ENCODE measurements around the gene TIAM1.
"Not testable (repeated sequence)": the region's sequence is repeated elsewhere in the genome, so short reads cannot be mapped to it uniquely, and the experiment has no call there.

Gene TIAM1

GRCh38 chr21:31228723-31229122 lies 115.3 kb downstream of the TIAM1 start:
- not testable (repeated sequence) for H3K27me3 Mint-ChIP-seq (ENCODE audit: low read depth); H3K9me3 Mint-ChIP-seq; DNase-seq (ENCODE audit: low spot score); H3K27ac Mint-ChIP-seq; H3K36me3 Mint-ChIP-seq (ENCODE audit: low read depth); H3K4me3 Mint-ChIP-seq; H3K4me1 Mint-ChIP-seq (ENCODE audit: low read depth)

DNA sequence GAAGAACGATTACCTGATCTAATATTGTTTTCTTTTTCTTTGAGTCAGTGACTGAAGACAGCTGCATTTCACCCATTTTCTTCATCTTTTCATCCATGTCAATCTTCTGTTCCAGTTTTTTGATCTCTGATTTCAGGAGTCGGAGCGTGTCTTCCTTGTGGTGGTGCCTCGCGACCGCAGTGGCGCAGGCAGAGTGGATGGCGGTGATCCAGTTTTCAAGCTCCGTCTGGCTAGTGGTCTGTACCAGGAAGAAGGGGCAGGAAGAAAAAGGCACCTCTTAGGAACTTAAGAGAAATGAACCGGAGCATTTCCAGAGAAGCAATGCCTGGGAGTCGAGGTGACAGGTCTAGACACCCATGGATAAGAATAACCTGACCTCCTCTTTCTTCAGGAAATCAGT lies 118.3 kb downstream of the TIAM1 start:
- no peaks in the 10 kb centered on the region for H3K27me3 Mint-ChIP-seq (ENCODE audit: low read depth)
- no peaks in the 10 kb centered on the region for H3K36me3 Mint-ChIP-seq (ENCODE audit: low read depth)
- DNase-seq (ENCODE audit: low spot score), result no peak
- H3K4me3 Mint-ChIP-seq, result no peak overlapping the region
- no peak overlapping the region for H3K27ac Mint-ChIP-seq
- H3K4me1 Mint-ChIP-seq (ENCODE audit: low read depth), result no peaks in the 10 kb centered on the region
- no peaks in the 10 kb centered on the region for H3K9me3 Mint-ChIP-seq

DNA sequence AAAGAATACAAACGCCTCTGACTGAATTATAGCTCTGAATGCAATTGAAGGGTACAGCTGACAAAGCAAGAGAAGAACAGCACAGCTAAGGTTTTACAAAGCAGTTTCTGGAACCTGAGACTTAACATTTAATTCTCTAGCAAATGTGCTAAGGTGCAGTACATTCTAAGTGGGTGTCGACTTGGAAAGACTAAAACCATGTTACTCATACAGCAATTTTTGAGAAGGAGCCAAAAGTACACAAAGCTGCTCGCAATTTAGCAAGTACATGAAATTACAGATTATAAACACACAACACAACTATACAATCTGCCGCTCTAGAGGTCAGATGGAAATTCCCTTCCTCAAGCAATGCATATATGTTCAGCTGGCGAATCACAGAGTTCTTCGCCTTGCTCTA lies 121.9 kb downstream of the TIAM1 start:
- Mint-ChIP-seq H3K4me3 (no peak overlapping the region), H3K27me3 (ENCODE audit: low read depth) (no peaks in the 10 kb centered on the region), H3K36me3 (ENCODE audit: low read depth) (no peaks in the 10 kb centered on the region), H3K27ac (no peak overlapping the region), H3K4me1 (ENCODE audit: low read depth) (peaks cover 4% of the 10 kb centered on the region), H3K9me3 (no peaks in the 10 kb centered on the region)
- no peak for DNase-seq (ENCODE audit: low spot score)

DNA sequence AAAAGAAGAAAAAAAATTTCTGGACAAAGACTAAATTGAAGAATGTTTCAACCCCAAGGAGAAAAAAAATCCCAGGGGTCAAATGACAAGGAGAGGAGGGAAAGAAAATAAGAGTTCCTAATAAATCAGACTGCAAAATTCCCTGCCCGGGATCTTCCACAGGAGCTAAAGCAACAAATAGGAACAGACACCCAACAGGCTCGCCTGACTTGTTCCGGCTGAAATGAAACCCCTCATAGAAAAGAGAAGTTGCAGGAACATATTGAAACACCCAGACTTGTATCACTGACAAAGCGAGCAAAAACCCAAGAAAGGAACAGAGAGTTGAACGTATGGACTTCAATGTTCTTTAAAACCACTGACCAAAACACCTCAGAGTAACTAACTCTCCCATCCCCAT lies 123.0 kb downstream of the TIAM1 start:
- H3K36me3 Mint-ChIP-seq (ENCODE audit: low read depth), result no peaks in the 10 kb centered on the region
- DNase-seq (ENCODE audit: low spot score), result no peak
- H3K27me3 Mint-ChIP-seq (ENCODE audit: low read depth), result no peaks in the 10 kb centered on the region
- peaks cover 4% of the 10 kb centered on the region for H3K4me1 Mint-ChIP-seq (ENCODE audit: low read depth)
- H3K4me3 Mint-ChIP-seq, result no peak overlapping the region
- H3K27ac Mint-ChIP-seq, result no peak overlapping the region
- no peaks in the 10 kb centered on the region for H3K9me3 Mint-ChIP-seq

DNA sequence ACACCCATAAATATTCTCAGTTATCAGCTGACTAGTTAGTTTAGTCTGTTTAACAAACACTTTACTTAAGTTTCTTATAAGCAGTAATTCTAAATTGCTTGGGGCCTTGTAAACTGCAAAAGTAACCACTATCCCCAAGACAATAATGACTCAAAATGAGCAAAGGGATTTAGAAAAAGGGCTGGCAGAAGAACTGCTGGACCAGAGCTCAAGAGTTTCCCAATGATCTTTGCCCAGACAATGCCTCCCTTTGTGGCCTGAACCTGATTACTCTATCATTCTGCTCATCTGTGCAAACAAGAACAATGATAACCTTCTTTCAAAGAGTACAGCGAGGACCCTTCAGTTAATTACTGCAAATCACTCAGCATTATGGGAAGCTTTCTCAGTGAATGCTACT lies 123.5 kb downstream of the TIAM1 start:
- H3K9me3 Mint-ChIP-seq, result no peaks in the 10 kb centered on the region
- H3K27me3 Mint-ChIP-seq (ENCODE audit: low read depth), result no peaks in the 10 kb centered on the region
- H3K36me3 Mint-ChIP-seq (ENCODE audit: low read depth), result no peaks in the 10 kb centered on the region
- no peak for DNase-seq (ENCODE audit: low spot score)
- peaks cover 4% of the 10 kb centered on the region for H3K4me1 Mint-ChIP-seq (ENCODE audit: low read depth)
- H3K27ac Mint-ChIP-seq, result no peak overlapping the region
- no peak overlapping the region for H3K4me3 Mint-ChIP-seq

GRCh38 chr21:31218830-31219608 lies 125.0 kb downstream of the TIAM1 start:
- H3K4me3 Mint-ChIP-seq, result no peak overlapping the region
- H3K36me3 Mint-ChIP-seq (ENCODE audit: low read depth), result no peaks in the 10 kb centered on the region
- H3K27ac Mint-ChIP-seq, result no peak overlapping the region
- H3K9me3 Mint-ChIP-seq, result no peaks in the 10 kb centered on the region
- DNase-seq (ENCODE audit: low spot score), result no peak
- no peaks in the 10 kb centered on the region for H3K27me3 Mint-ChIP-seq (ENCODE audit: low read depth)
- peaks cover 4% of the 10 kb centered on the region for H3K4me1 Mint-ChIP-seq (ENCODE audit: low read depth)

DNA sequence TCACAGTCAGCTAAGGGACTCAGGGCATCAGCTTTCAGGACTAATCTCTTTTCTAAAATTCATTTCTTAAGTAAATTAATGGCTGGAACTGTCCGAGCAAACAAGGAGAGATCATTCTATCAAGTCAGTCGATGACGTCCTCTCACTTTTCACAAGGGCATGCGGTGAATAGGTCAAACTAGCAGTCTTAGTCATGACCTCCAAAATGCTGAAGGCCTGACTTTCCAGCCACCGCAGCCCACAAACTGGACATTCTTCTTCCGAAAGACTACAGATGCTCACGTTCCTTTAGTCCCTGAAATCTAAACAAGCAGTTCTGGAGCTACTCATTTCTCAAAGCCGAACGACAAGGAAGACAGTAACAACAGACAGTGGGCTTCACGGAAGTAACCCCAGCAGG lies 127.9 kb downstream of the TIAM1 start:
- no peak overlapping the region for H3K4me3 Mint-ChIP-seq
- no peak for DNase-seq (ENCODE audit: low spot score)
- H3K4me1 Mint-ChIP-seq (ENCODE audit: low read depth), result peaks cover 4% of the 10 kb centered on the region
- H3K27ac Mint-ChIP-seq, result no peak overlapping the region
- H3K9me3 Mint-ChIP-seq, result no peaks in the 10 kb centered on the region
- H3K27me3 Mint-ChIP-seq (ENCODE audit: low read depth), result no peaks in the 10 kb centered on the region
- no peaks in the 10 kb centered on the region for H3K36me3 Mint-ChIP-seq (ENCODE audit: low read depth)

- Mint-ChIP-seq H3K36me3 (ENCODE audit: low read depth) (no peaks in the 10 kb centered on the region), H3K27ac (no peak overlapping the region), H3K9me3 (no peaks in the 10 kb centered on the region), H3K27me3 (ENCODE audit: low read depth) (no peaks in the 10 kb centered on the region), H3K4me1 (ENCODE audit: low read depth) (no peaks in the 10 kb centered on the region), H3K4me3 (no peak overlapping the region)
- DNase-seq (ENCODE audit: low spot score), result no peak
Measured at GRCh38 chr21:31213787-31214186, 130.3 kb downstream of the TIAM1 start.

GRCh38 chr21:31211836-31212235 lies 132.2 kb downstream of the TIAM1 start:
- Mint-ChIP-seq H3K4me1 (ENCODE audit: low read depth) (no peaks in the 10 kb centered on the region), H3K4me3 (no peak overlapping the region), H3K27me3 (ENCODE audit: low read depth) (no peaks in the 10 kb centered on the region), H3K27ac (no peak overlapping the region), H3K36me3 (ENCODE audit: low read depth) (no peaks in the 10 kb centered on the region), H3K9me3 (no peaks in the 10 kb centered on the region)
- no peak for DNase-seq (ENCODE audit: low spot score)

GRCh38 chr21:31205412-31205811 lies 138.6 kb downstream of the TIAM1 start:
- H3K27ac Mint-ChIP-seq, result no peak overlapping the region
- H3K27me3 Mint-ChIP-seq (ENCODE audit: low read depth), result peaks cover 4% of the 10 kb centered on the region
- no peak for DNase-seq (ENCODE audit: low spot score)
- H3K4me1 Mint-ChIP-seq (ENCODE audit: low read depth), result peaks cover 4% of the 10 kb centered on the region
- H3K4me3 Mint-ChIP-seq, result no peak overlapping the region
- H3K9me3 Mint-ChIP-seq, result no peaks in the 10 kb centered on the region
- no peaks in the 10 kb centered on the region for H3K36me3 Mint-ChIP-seq (ENCODE audit: low read depth)

GRCh38 chr21:31204801-31205200 lies 139.3 kb downstream of the TIAM1 start:
- no peak overlapping the region for H3K27ac Mint-ChIP-seq
- H3K4me1 Mint-ChIP-seq (ENCODE audit: low read depth), result peaks cover 4% of the 10 kb centered on the region
- no peaks in the 10 kb centered on the region for H3K36me3 Mint-ChIP-seq (ENCODE audit: low read depth)
- no peak for DNase-seq (ENCODE audit: low spot score)
- no peaks in the 10 kb centered on the region for H3K9me3 Mint-ChIP-seq
- no peak overlapping the region for H3K4me3 Mint-ChIP-seq
- peaks cover 4% of the 10 kb centered on the region for H3K27me3 Mint-ChIP-seq (ENCODE audit: low read depth)

DNA sequence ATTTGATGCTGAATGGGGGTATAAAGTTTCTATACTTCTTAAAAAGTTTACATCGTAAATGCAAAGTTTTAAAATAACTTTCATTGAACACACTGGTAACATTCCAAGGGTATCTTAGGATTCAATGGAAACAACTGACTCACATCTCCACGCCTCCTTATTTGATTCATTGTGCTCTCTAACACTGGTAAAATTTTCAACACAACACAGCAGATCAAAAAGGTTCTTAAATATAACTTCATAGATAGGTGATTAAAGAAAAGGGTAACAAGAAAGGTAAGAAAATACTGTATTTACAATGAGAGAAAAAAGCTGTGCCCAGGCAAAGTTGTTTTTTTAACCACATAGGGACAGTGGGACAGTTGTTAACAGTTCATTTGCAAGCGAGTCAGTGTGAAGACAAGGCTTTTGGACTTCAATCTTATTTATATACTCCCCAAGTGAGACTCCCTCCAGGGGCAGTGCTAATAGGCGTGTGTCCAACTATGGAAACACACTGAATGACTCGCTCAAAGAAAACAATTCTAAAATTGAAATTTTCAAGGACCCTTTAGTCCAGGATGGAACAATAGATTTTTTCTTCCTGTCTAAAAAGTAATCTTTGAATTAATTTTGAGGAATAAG lies 140.5 kb downstream of the TIAM1 start:
- Mint-ChIP-seq H3K4me1 (ENCODE audit: low read depth) (peaks cover 9% of the 10 kb centered on the region), H3K27ac (no peak overlapping the region), H3K36me3 (ENCODE audit: low read depth) (no peaks in the 10 kb centered on the region)

GRCh38 chr21:31201548-31201947 lies 142.5 kb downstream of the TIAM1 start:
- Mint-ChIP-seq H3K27me3 (ENCODE audit: low read depth) (peaks cover 4% of the 10 kb centered on the region), H3K9me3 (no peaks in the 10 kb centered on the region), H3K27ac (no peak overlapping the region), H3K36me3 (ENCODE audit: low read depth) (peaks cover 1% of the 10 kb centered on the region), H3K4me1 (ENCODE audit: low read depth) (peaks cover 21% of the 10 kb centered on the region), H3K4me3 (no peak overlapping the region)
- no peak for DNase-seq (ENCODE audit: low spot score)

More for the DNA sequence above, 140.5 kb downstream of the TIAM1 start:
- Mint-ChIP-seq H3K4me3 (no peak overlapping the region), H3K9me3 (no peaks in the 10 kb centered on the region), H3K27me3 (ENCODE audit: low read depth) (peaks cover 4% of the 10 kb centered on the region)
- DNase-seq (ENCODE audit: low spot score), result no peak

- DNase-seq (ENCODE audit: low spot score), result no peak
- Mint-ChIP-seq H3K27me3 (ENCODE audit: low read depth) (peaks cover 4% of the 10 kb centered on the region), H3K4me3 (no peak overlapping the region), H3K4me1 (ENCODE audit: low read depth) (peaks cover 21% of the 10 kb centered on the region), H3K36me3 (ENCODE audit: low read depth) (peaks cover 2% of the 10 kb centered on the region), H3K27ac (no peak overlapping the region), H3K9me3 (no peaks in the 10 kb centered on the region)
Measured at GRCh38 chr21:31201144-31201543, 142.9 kb downstream of the TIAM1 start.

DNA sequence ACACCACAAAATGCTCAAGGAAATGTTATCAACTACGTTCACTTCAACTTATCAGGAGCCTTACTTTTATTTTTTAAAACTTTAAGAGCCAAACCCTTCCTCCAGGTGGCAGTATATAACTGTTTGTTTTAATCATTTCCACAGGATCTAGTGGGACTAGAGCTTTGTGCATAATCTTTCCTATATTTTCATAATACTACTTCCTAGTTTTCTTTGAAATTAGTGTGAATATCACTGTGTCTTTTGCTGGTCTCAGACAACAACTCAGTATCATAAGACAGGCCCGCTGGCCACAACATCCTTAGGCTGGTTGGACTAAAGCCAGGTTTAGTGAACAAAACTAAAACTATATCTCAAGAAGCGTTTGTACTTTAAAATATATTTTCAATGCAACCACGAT lies 145.5 kb downstream of the TIAM1 start:
- DNase-seq (ENCODE audit: low spot score), result no peak
- Mint-ChIP-seq H3K4me1 (ENCODE audit: low read depth) (peaks cover 32% of the 10 kb centered on the region), H3K36me3 (ENCODE audit: low read depth) (peaks cover 2% of the 10 kb centered on the region), H3K9me3 (no peaks in the 10 kb centered on the region), H3K27me3 (ENCODE audit: low read depth) (no peaks in the 10 kb centered on the region), H3K4me3 (no peak overlapping the region), H3K27ac (no peak overlapping the region)
